ENCODE measurements around the gene RRBP1.

Gene RRBP1

GRCh38 chr20:17595856-17596255 is 86.2 kb downstream of the RRBP1 start:
- no peak for DNase-seq

GRCh38 chr20:17594443-17594842 is 87.6 kb downstream of the RRBP1 start:
- no peak for DNase-seq

DNA sequence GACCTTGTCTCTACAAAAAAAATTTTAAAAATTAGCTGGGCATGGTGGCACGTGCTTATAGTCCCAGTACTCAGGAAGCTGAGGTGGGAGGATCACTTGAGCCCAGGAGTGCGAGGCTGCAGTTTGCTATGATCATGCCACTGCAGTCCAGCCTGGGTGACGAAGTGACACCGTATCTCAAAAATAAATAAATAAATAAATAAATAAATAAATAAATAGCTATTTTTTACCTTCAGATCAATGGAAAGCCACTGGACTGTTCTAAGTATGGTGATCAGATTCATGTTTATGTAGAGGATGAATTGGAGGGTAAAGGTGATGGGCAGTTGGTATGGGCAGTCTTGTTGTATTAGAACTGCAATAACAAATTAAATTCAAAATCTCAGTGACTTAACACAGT is 88.1 kb downstream of the RRBP1 start:
- no peak for DNase-seq

DNA sequence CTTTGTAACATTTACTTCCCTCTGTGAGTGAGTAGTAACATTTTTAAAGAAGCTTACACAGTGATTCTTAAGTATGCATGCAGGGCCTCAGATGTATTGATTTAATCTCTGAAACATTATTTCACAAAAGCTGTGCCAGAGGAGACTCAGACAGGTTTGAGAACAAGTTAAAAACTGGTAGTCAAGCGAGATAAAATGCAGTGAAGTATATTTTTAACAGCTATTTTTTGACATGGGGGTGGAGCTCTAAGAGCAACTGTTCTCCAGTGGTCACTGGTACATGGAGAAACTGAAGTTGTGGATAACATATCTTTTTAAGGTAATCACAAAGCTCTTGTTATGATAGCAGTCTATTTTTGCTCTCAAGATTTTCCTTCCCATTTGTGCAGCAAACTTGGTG is 91.8 kb downstream of the RRBP1 start:
- no peak for DNase-seq

DNA sequence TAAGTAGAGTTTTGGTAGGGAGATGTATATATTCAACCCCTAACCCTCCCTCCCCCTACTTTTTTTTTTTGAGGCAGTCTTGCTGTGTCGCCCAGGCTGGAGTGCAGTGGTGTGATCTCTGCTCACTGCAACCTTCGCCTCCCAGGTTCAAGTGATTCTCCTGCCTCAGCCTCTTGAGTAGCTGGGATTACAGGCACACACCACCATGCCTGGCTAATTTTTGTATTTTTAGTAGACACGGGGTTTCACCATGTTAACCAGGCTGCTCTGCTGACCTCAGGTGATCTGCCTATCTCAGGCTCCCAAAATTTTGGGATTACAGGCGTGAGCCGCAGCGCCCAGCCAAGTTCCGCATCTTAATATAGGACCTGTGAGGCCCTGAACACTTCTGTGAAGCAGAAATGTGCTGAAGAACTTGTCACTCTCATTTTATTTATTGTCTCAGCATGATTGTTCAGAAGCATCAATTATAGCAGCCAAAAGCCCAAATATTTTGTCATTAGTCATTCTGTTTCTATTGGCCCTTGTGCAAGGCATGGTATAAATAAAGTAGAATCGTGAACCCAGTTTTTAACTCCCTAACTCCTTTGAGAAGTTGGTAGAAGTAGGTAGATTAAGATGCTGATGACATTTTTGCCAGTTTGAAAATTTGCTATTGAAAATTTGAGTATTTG is 92.7 kb downstream of the RRBP1 start:
- DNase-seq = no peak

- no peak for DNase-seq
Measured at GRCh38 chr20:17587824-17588223, 94.2 kb downstream of the RRBP1 start.

DNA sequence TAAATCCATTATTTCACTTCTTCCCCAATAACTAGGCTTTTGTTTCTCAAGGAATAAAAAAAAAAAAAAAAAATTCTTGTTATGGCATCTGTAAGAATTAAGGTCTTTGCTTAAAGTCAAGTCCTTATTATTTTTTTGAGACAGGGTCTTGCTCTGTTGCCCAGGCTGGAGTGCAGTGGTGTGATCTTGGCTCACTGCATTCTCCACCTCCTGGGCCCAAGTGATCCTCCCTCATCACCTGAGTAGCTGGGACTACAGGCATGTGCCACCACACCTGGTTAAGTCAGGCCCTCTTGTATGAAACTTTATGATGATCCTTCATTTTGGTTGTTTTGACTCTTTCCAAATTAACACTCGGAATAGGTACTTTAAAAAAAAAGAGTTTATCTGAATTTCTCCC is 94.9 kb downstream of the RRBP1 start:
- no peak for DNase-seq

GRCh38 chr20:17586250-17586649 is 95.8 kb downstream of the RRBP1 start:
- no peak for DNase-seq

DNA sequence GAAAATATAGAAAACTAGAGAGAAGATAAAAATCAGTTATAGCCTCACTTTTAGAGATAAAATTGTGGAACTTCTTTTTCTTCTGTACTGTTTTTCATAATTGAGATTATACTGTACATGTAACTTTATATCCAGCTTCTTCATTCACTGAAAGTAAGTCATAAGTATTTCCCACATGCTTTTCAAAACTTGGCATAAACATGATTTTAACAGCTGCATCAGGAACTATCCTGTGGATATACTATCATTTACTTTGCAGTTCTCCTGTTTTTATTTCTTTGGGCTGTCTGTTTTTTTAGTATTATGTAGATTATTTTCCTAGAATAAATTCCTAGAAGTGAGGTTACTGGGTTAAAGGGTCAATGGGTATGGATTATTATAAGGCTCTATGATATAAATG is 97.4 kb downstream of the RRBP1 start:
- DNase-seq = no peak

DNA sequence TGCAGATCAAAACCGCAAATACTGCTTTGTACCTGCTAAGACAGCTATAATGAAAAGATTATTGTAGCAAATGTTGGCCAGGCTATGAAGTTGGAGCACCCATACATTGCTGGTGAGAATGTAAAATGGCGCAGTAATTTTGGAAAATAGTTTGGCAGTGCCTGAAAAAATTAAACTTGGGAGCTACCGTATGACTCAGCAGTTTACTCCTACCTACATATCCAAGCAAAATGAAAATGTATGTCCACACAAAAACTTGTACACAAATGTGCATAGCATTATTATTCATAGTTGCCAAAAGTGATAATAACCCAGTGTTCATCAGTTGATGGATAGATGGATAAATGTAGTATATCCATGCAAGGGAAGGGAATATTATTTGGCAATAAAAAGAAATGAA is 98.9 kb downstream of the RRBP1 start:
- DNase-seq = no peak

DNA sequence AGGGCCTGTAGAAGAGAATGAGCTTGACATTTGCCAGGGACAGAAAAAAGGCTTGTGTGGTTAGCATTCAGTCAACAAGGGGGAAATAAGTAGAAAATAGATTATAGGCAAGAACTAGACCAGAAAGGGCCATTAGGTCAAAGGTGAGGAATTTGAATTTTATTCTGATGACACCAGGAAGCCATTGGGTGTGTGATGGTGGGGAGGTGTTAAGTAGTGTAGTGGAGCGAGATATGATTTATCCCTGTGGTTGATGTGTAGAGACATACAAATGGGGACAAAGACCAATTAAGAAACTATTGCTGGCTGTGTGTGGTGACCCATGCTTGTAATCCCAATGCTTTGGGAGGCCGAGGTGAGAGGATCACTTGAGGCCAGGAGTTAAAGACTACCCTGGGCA is 101.1 kb downstream of the RRBP1 start:
- no peak for DNase-seq

DNA sequence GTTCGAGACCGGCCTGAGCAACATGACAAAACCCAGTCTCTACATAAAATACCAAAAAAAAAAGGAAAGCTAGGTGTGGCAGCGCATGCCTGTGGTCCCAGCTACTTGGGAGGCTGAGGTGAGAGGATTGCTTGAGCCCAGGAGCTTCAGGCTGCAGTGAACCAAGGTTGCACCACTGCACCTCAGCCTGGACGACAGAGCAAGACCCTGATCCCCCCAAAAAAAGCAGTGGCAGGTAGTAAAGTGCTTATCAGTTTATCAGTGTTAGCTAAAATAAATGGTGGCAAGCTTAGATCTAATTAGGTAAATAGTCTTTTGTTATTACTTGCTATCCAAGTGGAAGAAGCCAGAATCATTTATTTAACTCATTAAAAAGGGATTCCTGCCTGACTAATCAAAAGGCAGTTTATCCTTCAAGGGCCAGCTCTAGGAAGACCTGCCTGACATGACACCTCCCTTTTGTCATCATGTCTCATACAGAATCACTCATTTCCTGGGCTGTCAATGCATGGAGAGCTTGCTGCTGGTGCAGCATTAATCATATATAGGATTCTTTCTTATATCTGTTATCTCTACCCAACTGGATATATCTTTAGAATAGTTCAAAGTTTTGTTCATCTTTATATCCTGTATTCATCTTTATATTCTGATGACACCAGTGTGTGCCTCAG is 102.5 kb downstream of the RRBP1 start:
- DNase-seq = no peak

DNA sequence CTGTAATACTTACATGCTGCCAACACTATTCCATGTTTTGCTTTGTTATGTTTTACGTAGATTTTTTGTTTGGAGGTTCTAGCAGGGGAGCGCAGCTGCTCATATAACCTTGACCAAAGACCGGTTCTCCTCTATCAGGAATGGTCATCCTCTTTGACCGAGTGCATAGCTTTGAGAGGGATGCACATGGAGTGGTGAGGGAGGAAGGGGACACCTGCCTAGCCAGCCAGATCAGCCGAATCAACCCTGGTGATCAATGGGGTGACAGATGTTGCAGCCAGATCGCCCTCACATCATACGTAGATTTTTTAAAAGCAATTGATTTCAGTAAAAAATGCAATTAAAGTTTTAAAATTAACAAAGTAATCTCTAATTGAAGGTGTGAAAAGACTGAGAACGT is 105.8 kb downstream of the RRBP1 start:
- no peak for DNase-seq

GRCh38 chr20:17573463-17573862 is 108.6 kb downstream of the RRBP1 start:
- DNase-seq = no peak

- DNase-seq = no peak
Measured at GRCh38 chr20:17572034-17572638, 109.9 kb downstream of the RRBP1 start.

- no peak for DNase-seq
Measured at GRCh38 chr20:17571153-17571527, 110.9 kb downstream of the RRBP1 start.

GRCh38 chr20:17570347-17571152 is 111.5 kb downstream of the RRBP1 start:
- no peak for DNase-seq

DNA sequence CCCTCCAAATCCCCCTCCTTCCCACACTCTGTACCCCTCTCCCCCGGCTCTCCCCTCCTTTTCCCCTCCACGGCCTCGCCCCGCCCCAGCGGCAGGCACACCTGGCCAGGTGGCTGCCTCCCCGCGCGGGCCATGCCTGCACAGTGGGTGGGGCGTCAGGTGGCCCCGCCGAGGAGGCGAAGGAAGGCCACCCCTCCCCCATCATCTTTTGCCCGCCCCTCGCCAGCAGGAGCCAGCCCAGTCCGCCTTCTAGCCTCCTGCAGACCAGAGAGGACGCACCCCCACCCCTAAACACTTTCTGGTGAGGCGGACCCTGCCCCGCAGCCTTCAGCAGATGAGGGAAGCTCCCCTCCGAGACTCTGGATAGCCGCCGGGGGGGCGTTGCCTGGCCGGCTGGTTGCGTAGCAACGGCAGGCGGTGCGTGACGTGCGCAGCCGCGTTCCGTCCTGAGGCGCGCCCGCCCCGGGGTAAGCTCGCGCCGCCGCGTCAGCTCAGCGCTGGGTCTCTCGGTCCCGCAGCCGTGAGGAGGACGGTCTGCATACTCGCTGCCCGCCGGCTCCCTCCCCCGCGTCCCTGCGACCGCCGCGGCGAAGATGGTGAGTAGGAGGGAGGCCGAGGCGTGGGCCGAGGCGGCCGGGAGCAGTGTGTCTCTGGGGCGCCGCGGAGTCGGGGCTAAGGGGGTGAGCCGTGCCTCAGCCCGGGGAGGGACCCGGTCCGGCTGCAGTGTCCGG is 112.3 kb downstream of the RRBP1 start, which contains the start of gene DSTN:
DSTN (plus strand) TSS at position 460 of the 731 bp plus-strand sequence; CDS start at position 594, 134 bp downstream.
- DNase-seq = peak; percentile 86

DNA sequence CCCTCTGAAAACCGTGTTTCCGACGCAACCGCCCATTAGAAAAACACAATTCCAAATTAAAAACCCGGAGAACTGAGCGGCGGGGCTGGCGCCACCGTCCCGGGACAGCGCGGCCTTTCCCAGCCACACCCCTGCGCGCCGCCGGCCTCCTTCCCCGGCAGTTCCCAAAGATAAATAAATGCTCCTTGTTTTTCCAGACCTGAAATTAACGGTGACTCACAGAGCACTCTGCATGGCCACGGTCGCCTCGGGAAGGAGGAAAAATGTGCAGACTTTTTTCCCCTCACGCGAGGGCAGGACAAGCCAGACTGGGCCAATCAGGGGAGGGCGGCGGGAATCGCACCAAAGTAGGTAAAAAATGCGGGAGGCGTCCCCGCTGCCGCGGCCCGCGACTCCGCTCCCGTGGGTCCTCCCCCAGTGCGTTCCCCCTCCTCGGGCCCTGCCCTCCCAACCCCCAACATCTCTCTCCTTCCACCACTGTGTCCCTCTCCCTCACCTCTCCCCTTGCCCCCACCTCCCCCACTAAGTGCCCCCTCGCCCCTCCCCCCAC is 113.0 kb downstream of the RRBP1 start:
- no peak for DNase-seq

- no peak for DNase-seq
Measured at GRCh38 chr20:17568045-17568788, 113.8 kb downstream of the RRBP1 start.

- no peak for DNase-seq
Measured at GRCh38 chr20:17566345-17566744, 115.7 kb downstream of the RRBP1 start.
